Bronchial smooth muscle cell (primary cell): ENCODE measurements around the gene MLLT3. TPM values are rescaled to one million over a fixed set of nuclear protein-coding genes. Genes with fewer than 3 reads are reported as not detected.

Source experiments
- total RNA-seq: library from RNA; depleted of rRNA; stranded (reverse); fragments of >200 nt; gene quantifications from 2 replicates; pipeline ENCODE4 v1.2.1, GENCODE V29; 2014

The MLLT3 gene
- 31.8 and 48.7 TPM in 2 replicates for total RNA-seq

GRCh38 chr9:20622330-20623020, at the start of gene MLLT3:
Gene MLLT3, minus strand, starts transcription at chr9:20622499.

Other genes starting within 250 kb of the MLLT3 start
- 53.7 and 69.5 TPM in 2 replicates for gene FOCAD, start 61.8 kb upstream of the MLLT3 start, total RNA-seq